Measurements from ENCODE around the gene P2RX7. TPM values are rescaled to one million over a fixed set of nuclear protein-coding genes. Genes with fewer than 3 reads are reported as not detected.

P2RX7 gene
- total RNA-seq, 5 donors from 2014 or later (not counting 1 experiment from before 2014, with no cell fraction given): 4.6 to 11.0 (median 6.9) TPM

- H3K36me3 Mint-ChIP-seq: no peaks in the 10 kb centered on the region
- no peaks in the 10 kb centered on the region for H3K9me3 Mint-ChIP-seq
- ATAC-seq (replicated peaks in 1 of 4) (no peak), DNase-seq (no peak)
- no peaks in the 10 kb centered on the region for H3K27me3 ChIP-seq (replicated peaks in 1 of 2; ENCODE audit: control insufficient read depth in 2 of 2, extremely low read depth in 1 of 2, insufficient read depth in 2 of 2, low read length in 1 of 2)
- peaks cover 34 to 44% (median 40%) of the 10 kb centered on the region in 3 donors for H3K4me1 Mint-ChIP-seq
- H3K27me3 Mint-ChIP-seq: no peaks in the 10 kb centered on the region
- H3K27ac ChIP-seq (ENCODE audit: low read length): no peak overlapping the region
- H3K9me3 ChIP-seq: no peaks in the 10 kb centered on the region
- WGBS (ENCODE audit: insufficient coverage): 98% methylated on average over 5 of the region's 11 CpGs
- H3K4me3 Mint-ChIP-seq: no peak overlapping the region
- ChIA-PET CTCF (no interaction called here), POLR2A (no interaction called here)
- H3K4me3 ChIP-seq (ENCODE audit: control insufficient read depth in 1 of 2, extremely low read depth in 1 of 2, low read length in 1 of 2): no peak overlapping the region
- peaks cover 4 to 16% of the 10 kb centered on the region in 2 experiments for H3K4me1 ChIP-seq (ENCODE audit: control insufficient read depth in 1 of 2, extremely low read depth in 1 of 2, insufficient read depth in 2 of 2, low read length in 2 of 2)
- no peaks in the 10 kb centered on the region for H3K36me3 ChIP-seq (ENCODE audit: control insufficient read depth in 2 of 2, extremely low read depth in 1 of 2, insufficient read depth in 1 of 2, low read length in 1 of 2)
- H3K27ac Mint-ChIP-seq: no peak overlapping the region
These were observed 45.0 kb upstream of the P2RX7 start for GRCh38 chr12:121087467-121088194.

- H3K27me3 ChIP-seq (replicated peaks in 1 of 2; ENCODE audit: control insufficient read depth in 2 of 2, extremely low read depth in 1 of 2, insufficient read depth in 2 of 2, low read length in 1 of 2): no peaks in the 10 kb centered on the region
- POLR2A ChIA-PET: no interaction called here
- no peaks in the 10 kb centered on the region for H3K27me3 Mint-ChIP-seq
- DNase-seq (no peak), ATAC-seq (replicated peaks in 1 of 4) (no peak)
- H3K27ac ChIP-seq (ENCODE audit: low read length): no peak overlapping the region
- H3K4me3 Mint-ChIP-seq: no peak overlapping the region
- H3K36me3 Mint-ChIP-seq: no peaks in the 10 kb centered on the region
- no peak overlapping the region for H3K4me3 ChIP-seq (ENCODE audit: control insufficient read depth in 1 of 2, extremely low read depth in 1 of 2, low read length in 1 of 2)
- H3K9me3 Mint-ChIP-seq: no peaks in the 10 kb centered on the region
- 93% methylated on average over 3 of the region's 6 CpGs for WGBS (ENCODE audit: insufficient coverage)
- no peaks in the 10 kb centered on the region for H3K36me3 ChIP-seq (ENCODE audit: control insufficient read depth in 2 of 2, extremely low read depth in 1 of 2, insufficient read depth in 1 of 2, low read length in 1 of 2)
- H3K27ac Mint-ChIP-seq: no peak overlapping the region
- H3K4me1 Mint-ChIP-seq: peaks cover 40 to 49% (median 45%) of the 10 kb centered on the region in 3 donors
- H3K9me3 ChIP-seq: no peaks in the 10 kb centered on the region
- peaks cover 5 to 21% of the 10 kb centered on the region in 2 experiments for H3K4me1 ChIP-seq (ENCODE audit: control insufficient read depth in 1 of 2, extremely low read depth in 1 of 2, insufficient read depth in 2 of 2, low read length in 2 of 2)
- CTCF ChIA-PET: no interaction called here
These were observed 44.5 kb upstream of the P2RX7 start for GRCh38 chr12:121088195-121088585.

- Histone ChIP-seq H3K4me1 (ENCODE audit: control insufficient read depth in 1 of 2, extremely low read depth in 1 of 2, insufficient read depth in 2 of 2, low read length in 2 of 2) (peaks cover 12 to 29% of the 10 kb centered on the region in 2 experiments), H3K9me3 (no peaks in the 10 kb centered on the region), H3K4me3 (ENCODE audit: control insufficient read depth in 1 of 2, extremely low read depth in 1 of 2, low read length in 1 of 2) (no peak overlapping the region), H3K27me3 (replicated peaks in 1 of 2; ENCODE audit: control insufficient read depth in 2 of 2, extremely low read depth in 1 of 2, insufficient read depth in 2 of 2, low read length in 1 of 2) (no peaks in the 10 kb centered on the region), H3K36me3 (ENCODE audit: control insufficient read depth in 2 of 2, extremely low read depth in 1 of 2, insufficient read depth in 1 of 2, low read length in 1 of 2) (no peaks in the 10 kb centered on the region), H3K27ac (ENCODE audit: low read length) (no peak overlapping the region)
- POLR2A ChIA-PET: no interaction called here
- ATAC-seq (replicated peaks in 1 of 4) (no peak), DNase-seq (no peak)
- Mint-ChIP-seq H3K4me1 (peaks cover 46 to 53% (median 51%) of the 10 kb centered on the region in 3 donors), H3K27me3 (no peaks in the 10 kb centered on the region), H3K9me3 (no peaks in the 10 kb centered on the region), H3K27ac (no peak overlapping the region), H3K4me3 (no peak overlapping the region), H3K36me3 (no peaks in the 10 kb centered on the region)
- CTCF ChIA-PET: no interaction called here
- 93% methylated on average over 14 of the region's 14 CpGs for WGBS (ENCODE audit: insufficient coverage)
These were observed 43.5 kb upstream of the P2RX7 start for GRCh38 chr12:121089031-121089812.

- CTCF ChIA-PET: no interaction called here
- Mint-ChIP-seq H3K27me3 (no peaks in the 10 kb centered on the region), H3K4me1 (peaks cover 50 to 60% (median 56%) of the 10 kb centered on the region in 3 donors)
These were observed 42.8 kb upstream of the P2RX7 start for GRCh38 chr12:121089813-121090430.

GRCh38 chr12:121090586-121091514 lies 41.8 kb upstream of the P2RX7 start:
- H3K4me1 ChIP-seq (ENCODE audit: control insufficient read depth in 1 of 2, extremely low read depth in 1 of 2, insufficient read depth in 2 of 2, low read length in 2 of 2): peaks cover 19 to 41% of the 10 kb centered on the region in 2 experiments
- no peak overlapping the region for H3K27ac ChIP-seq (ENCODE audit: low read length)
- no peaks in the 10 kb centered on the region for H3K9me3 ChIP-seq
- H3K27me3 Mint-ChIP-seq: peaks cover 0 to 3% of the 10 kb centered on the region in 2 donors
- ATAC-seq (replicated peaks in 1 of 4) (no peak), DNase-seq (no peak)
- H3K36me3 ChIP-seq (ENCODE audit: control insufficient read depth in 2 of 2, extremely low read depth in 1 of 2, insufficient read depth in 1 of 2, low read length in 1 of 2): no peaks in the 10 kb centered on the region
- H3K4me3 ChIP-seq (ENCODE audit: control insufficient read depth in 1 of 2, extremely low read depth in 1 of 2, low read length in 1 of 2): no peak overlapping the region
- 91% methylated on average over 5 of the region's 11 CpGs for WGBS (ENCODE audit: insufficient coverage)
- H3K4me3 Mint-ChIP-seq: no peak overlapping the region
- H3K27me3 ChIP-seq (replicated peaks in 1 of 2; ENCODE audit: control insufficient read depth in 2 of 2, extremely low read depth in 1 of 2, insufficient read depth in 2 of 2, low read length in 1 of 2): no peaks in the 10 kb centered on the region
- H3K27ac Mint-ChIP-seq: no peak overlapping the region
- ChIA-PET CTCF (no interaction called here), POLR2A (no interaction called here)
- H3K36me3 Mint-ChIP-seq: no peaks in the 10 kb centered on the region
- peaks cover 59 to 69% (median 65%) of the 10 kb centered on the region in 3 donors for H3K4me1 Mint-ChIP-seq
- H3K9me3 Mint-ChIP-seq: no peaks in the 10 kb centered on the region

More at GRCh38 chr12:121089813-121090430, 42.8 kb upstream of the P2RX7 start:
- Histone ChIP-seq H3K36me3 (ENCODE audit: control insufficient read depth in 2 of 2, extremely low read depth in 1 of 2, insufficient read depth in 1 of 2, low read length in 1 of 2) (no peaks in the 10 kb centered on the region), H3K4me3 (ENCODE audit: control insufficient read depth in 1 of 2, extremely low read depth in 1 of 2, low read length in 1 of 2) (no peak overlapping the region), H3K9me3 (no peaks in the 10 kb centered on the region), H3K4me1 (ENCODE audit: control insufficient read depth in 1 of 2, extremely low read depth in 1 of 2, insufficient read depth in 2 of 2, low read length in 2 of 2) (peaks cover 16 to 34% of the 10 kb centered on the region in 2 experiments), H3K27ac (ENCODE audit: low read length) (no peak overlapping the region), H3K27me3 (replicated peaks in 1 of 2; ENCODE audit: control insufficient read depth in 2 of 2, extremely low read depth in 1 of 2, insufficient read depth in 2 of 2, low read length in 1 of 2) (no peaks in the 10 kb centered on the region)
- no peak overlapping the region for H3K27ac Mint-ChIP-seq
- 93% methylated on average over 7 of the region's 10 CpGs for WGBS (ENCODE audit: insufficient coverage)
- POLR2A ChIA-PET: no interaction called here
- H3K9me3 Mint-ChIP-seq: no peaks in the 10 kb centered on the region
- no peak overlapping the region for H3K4me3 Mint-ChIP-seq
- no peaks in the 10 kb centered on the region for H3K36me3 Mint-ChIP-seq
- DNase-seq (no peak), ATAC-seq (replicated peaks in 1 of 4) (no peak)
